Activated T-helper 1 cell treated with anti-CD3 and anti-CD28 coated beads, Interleukin-2, amount 50 U/mL, for 16 hours (primary cell): ENCODE measurements around the gene CLCA2.

Source experiments
- DNase-seq, 2 donors: peaks; one replicate each; pipeline ENCODE4 v3.0.0-alpha.2; 2020; ENCODE audit warnings: low read depth in 1 of 2, low spot score in 1 of 2

Gene CLCA2

DNA sequence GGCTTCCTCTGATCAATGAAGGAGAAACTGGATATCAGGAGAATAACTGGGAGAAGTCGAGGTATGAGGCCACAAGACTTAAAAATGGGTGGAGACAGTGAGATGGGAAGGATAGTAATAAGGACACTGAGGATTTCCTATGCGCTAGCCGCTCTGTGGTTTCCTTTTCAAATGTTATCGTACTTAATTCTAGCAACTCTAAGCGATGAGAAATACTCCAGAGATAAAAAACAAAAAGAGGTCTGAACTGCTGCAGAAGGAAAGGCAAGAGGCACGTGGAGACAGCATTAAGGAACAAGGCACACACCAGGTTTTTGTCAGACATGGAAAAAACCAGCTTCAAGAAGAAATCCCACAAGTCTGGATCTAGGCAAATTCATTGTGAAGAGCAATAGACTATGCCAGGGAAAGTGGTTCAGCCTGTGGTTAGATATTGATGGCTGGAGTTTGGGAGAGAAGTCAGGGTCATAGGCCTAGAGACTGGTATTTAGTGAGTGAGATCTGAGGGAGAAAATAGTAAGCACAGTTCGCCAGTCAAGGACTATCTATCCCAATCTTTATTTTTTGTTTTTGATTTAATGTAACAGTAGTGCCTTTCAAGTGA lies 5.3 kb downstream of the CLCA2 start:
- no peak for DNase-seq

DNA sequence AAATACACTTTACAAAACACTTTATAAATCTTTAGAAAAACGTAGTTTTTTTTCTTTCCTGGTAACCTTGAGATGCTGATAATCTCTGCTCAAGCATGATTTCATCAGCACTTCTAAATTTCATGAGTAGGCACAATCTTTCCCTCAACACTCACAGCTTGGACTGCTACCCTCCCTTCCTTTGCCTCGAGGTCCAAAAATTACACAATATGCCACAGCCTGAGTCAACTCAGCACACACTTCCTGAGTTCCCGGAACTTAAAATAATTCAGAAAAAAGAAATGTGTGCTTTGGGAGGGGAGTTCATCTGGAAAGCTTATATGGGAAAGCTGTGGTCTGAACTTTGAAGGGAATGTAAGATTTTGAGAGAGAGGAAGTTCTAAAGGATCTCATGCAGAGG lies 5.9 kb downstream of the CLCA2 start:
- DNase-seq, result no peak

DNA sequence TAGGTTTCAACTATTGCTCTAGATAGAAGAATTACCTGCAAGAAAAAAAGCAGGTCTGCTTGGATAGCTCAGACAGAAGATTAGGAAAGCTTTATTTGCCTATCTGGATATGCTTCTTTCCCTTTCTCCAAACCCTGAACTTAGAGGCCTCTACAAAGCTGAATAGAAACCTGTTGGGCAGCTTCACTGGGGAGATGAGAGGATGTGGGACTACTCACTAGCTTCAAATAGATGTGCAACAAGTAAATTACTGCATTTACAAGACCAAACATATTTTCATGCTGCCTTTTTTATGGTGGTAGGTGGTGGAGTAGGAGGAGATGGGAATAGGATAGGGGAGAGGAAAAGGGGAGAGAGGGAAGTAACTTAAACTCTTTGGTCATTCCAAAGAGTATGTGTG lies 6.4 kb downstream of the CLCA2 start:
- no peak for DNase-seq

DNA sequence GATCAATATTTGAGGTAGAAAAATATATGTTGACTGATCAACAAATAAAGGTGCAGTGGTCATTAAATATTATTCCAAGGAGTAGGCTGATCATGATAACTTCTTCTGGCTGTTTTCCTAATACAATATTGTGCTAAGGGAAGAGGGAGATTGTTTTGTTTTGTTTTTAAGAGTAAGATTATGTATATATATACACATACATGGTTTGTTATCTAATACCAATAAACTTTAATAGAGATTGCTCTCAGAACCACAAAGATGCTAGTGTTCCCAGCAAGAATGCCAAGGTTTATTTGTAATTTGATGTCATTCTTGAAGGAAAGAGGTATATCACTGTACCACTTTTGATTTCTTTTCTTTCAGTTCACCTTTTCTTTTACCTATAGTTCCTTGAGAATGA lies 10.1 kb downstream of the CLCA2 start:
- no peak for DNase-seq

DNA sequence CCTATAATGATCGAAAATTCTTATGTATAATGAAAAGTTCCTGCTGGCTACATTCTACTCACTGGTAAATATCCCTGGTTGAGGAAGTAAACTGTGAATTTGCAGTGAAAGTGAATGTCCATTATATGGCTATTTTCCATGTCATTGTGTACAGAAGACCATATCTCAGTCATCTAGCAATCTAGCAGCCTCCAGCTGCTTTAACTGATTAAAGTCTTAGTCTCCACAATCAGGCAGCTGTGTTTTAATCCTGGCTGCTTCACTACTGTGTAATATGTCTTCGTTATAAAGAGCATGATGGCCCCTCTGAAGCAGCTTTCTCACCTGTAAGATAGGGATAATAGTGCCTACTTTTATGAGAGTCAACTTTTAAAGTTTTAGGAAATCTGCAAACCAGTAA lies 11.4 kb downstream of the CLCA2 start:
- DNase-seq, result no peak

DNA sequence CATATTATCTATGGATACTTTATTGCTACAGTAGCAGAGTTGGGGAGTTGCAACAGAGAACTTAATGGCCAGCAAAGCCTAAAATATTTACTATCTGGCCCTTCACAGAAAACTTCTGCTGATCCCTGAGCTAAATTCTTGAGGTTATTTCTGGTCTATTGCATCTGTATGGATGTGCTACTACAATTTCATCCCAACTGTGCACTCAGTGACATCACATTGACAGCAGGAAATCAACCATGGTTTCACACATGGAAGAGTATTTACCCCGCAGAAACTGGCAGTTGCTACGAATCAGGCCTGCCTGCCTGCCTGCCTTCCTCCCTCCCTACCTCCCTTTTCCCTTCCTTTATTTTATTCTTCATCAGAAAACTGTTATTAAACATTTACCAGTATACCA lies 12.1 kb downstream of the CLCA2 start:
- no peak for DNase-seq

DNA sequence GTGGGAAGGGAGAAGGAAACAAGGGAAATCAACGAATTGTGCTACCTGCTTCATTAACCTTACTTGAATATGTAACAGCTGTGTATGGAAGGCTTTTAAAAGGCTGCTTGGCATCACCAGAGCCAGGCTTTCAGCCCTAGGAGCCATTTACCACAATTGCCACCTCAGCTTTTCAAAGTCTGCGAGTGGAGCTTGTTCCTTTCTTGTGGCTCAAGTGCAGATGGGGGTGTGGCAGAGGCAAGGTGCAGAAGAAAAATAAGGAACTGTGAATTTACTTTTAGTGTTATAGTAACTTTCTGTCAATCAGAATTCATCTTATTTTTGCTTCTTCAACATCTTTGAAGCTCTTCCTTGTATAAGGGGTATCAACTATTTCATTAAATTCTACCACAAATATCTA lies 17.6 kb downstream of the CLCA2 start:
- no peak for DNase-seq

DNA sequence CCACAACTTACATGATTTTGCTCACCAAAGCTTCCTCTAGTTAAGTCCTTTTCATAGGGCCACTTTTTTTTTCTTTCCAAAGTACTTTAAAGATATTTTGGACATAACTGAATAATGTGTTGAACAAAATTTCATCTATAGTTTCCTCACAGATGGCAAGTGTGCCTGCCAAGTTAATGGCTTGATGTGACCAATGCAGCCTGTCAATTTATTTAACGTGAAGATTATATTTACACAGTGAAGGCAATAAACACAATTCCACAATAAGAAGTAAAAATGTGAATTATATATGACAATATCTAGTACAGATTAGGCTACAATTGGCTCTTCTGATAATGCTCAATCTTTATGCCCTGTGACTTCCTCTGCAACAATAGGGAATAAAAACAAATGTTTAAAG lies 18.0 kb downstream of the CLCA2 start:
- DNase-seq, result no peak

DNA sequence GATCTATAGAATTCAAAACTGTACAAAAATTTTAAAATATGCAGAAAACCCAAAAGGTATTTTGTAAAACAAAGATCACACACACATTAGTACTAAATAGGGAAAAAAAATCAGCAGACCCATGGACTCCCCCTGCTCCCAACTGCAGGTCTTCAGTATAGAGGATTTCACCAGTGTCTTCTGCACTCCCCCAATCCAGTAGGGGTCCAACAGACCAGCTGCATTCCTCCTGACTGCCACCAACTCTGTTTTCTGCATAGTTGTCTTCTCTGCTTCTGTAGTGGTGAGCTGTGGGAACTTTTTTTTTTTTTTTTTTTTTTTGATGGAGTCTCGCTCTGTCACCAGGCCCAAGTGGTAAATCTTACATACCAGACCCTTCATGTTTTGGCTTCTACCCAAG lies 21.9 kb downstream of the CLCA2 start:
- no peak for DNase-seq

DNA sequence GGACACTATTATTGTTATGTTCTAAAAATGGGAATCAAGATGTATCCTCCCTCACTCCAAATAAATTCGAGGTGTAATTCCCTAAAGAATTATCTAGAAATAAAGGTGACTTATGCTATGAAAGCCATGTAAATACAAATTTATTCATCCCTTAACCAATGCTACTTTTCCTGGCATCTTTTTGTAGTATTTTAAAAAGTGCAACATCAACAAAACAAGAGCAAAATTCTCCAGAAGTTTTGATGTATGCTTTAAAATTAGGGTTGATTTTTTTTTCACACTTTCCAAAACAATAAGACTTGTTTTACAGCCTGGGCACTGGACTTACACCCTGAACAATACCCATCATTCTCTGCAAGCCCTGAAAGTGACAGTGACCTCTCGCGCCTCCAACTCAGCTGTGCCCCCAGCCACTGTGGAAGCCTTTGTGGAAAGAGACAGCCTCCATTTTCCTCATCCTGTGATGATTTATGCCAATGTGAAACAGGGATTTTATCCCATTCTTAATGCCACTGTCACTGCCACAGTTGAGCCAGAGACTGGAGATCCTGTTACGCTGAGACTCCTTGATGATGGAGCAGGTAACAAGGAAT lies 23.3 kb downstream of the CLCA2 start:
- no peak for DNase-seq

DNA sequence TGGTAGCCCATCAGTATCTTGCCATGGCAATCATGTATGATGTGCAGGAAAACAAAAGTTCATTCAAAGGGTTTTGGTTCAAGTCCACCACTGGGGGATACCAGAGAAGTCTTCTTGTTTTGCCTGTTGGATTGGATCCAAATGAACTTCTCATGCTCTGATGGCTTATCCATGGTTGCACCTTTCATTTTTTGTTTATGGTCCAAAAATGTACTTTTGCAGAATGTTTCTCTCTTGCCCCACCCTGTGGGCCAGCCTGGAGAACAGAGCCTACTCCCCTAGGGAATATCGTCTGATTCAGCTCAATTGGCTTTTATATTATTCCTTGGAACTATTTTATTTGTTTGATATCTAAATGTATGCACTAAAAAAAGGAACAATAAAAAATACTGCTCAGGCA lies 24.7 kb downstream of the CLCA2 start:
- no peak for DNase-seq

DNA sequence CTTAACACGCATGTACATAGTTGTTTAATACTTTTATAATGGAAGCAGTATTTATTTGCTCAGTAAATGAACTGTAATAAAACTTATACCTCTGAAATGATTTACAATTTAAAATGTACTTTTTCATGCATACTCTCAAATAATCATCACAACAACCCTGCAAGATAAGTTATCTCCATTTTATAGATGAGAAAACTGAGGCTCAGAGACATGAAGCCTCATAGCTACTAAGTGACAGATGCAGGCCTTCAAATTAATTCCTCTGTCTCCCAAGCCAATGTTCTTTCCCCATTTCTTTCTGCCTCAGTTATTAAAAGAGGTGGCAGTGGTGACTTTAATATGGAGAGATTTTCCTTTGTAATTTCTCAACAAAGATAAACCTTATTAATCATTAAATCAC lies 25.1 kb downstream of the CLCA2 start:
- DNase-seq, result no peak

DNA sequence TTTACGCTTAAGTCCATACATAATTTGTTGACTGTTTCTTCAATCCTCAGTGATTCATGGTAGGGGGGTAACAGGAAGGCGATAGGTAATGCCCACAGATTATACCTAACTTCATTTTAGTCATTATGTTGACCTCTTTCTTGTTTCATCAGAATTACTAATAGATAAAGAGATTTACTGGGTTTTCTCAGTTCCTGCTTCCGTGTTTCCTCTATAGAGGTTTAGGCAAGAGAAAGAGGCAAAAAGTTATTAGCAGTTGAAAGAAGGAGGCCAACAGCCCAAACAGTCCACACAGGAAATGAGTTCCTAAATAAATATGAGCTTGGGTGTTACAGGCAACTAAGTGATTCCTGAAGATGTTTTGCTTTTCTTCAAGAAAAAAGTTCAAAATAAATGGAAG lies 26.9 kb downstream of the CLCA2 start:
- DNase-seq, result no peak

DNA sequence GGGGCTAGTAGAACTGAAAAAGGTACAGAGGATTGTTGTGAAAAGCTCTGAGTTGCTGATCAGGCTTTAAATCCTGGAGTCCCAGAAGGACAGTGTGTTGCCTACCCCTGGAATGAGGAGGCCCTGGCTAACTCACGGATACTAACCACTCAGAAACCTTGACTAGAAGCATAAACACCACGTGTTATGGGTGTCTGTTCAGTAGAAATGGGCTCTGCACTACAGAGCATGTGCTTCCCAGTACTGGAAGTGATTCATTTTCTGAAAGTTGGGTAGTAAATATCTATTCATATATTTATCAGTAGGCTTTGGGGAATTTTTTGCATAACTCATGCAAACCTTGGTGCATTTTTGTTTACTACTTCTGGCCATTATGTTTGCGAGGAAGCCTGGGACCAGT lies 29.7 kb downstream of the CLCA2 start:
- no peak for DNase-seq

DNA sequence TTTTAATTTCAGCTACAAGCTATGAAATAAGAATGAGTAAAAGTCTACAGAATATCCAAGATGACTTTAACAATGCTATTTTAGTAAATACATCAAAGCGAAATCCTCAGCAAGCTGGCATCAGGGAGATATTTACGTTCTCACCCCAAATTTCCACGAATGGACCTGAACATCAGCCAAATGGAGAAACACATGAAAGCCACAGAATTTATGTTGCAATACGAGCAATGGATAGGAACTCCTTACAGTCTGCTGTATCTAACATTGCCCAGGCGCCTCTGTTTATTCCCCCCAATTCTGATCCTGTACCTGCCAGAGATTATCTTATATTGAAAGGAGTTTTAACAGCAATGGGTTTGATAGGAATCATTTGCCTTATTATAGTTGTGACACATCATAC lies 31.1 kb downstream of the CLCA2 start:
- DNase-seq, result no peak

DNA sequence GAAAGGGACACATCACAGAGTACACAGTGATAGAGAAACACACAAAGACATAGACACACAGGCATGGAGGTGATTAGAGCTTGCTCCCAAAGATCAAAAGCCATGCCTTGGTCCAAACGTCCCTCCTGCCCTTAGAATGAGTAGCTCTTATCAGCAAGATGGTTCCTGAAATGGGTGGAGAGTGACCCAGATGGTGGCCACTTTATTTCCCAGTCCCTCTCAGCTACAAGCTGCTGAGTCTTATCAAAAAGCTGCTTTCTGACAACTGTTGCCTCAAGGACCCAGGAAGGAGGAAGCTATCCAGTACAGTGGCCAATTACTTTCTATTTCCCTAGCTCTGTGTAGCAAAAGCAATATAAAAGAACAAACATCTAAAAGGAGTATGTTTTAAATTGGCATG lies 37.0 kb downstream of the CLCA2 start:
- DNase-seq, result no peak

DNA sequence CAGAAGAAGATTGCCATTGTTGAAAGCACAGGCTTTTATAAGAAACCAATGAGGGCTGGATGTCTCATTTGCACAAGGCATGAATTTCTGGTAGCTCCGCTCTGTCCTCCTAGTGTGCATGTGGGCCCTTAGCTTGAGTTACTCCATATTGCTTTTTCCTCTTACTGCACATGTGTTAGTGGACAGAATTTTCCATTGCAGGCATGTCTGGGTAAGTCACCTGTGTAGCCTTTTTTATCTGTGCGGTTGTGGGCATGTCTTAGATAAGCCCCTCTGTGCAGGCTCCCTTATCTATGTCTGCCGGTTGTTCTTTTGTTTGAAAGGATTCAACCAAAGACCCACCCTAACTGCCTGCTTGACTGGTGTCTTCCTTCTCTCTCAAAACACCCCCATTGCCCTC lies 37.5 kb downstream of the CLCA2 start:
- DNase-seq, result no peak

DNA sequence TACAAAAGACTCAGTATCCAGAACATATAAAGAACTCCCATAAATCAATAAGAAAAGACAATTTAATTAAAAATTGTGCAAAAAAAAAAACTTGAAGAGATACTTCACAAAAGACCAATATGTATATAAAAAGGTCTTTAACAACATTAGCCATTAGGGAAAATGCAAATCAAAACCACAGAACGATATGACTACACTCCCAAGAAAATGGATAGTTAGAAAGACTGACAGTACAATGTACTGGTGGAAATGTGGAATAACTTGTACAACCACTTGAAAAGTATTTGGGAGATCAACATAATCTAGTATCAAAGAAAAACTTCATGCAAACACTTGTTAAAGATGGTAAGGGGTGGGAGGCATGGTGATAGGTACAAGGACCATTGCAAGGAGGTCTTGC lies 40.8 kb downstream of the CLCA2 start:
- no peak for DNase-seq

DNA sequence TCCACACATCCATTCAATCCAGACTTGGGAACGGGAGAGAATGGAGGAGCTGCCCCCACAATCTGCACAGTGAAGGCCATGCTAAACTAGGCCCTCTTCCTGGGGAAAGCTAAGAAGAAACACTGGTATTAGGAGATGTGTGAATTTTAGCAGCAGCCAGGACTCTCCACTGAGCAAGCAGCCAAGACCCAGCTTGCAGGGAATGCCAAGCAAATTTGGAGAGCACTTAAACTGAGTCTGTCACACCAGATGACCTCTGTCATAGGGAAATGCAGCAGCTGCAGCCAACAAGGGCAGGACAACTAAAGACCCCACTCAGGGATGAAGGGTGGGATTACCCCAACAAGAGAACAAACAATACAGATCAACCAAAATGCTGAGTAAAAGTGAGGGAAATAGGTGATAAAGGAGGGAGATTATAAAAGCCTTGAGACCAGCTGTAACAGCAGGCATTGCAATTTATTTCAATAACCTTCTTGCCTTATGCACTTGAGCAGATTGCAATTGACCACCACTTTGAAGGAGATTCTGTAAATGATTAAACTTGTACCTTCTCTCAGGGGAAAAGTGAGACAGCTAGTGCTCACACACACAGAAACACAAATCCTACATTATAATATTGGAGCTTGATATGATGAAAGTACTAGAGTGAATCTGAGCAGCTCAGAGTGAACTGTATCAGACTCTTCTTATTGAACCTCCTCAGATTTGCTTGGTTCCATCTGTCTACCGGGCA lies 42.3 kb downstream of the CLCA2 start:
- DNase-seq, result no peak

DNA sequence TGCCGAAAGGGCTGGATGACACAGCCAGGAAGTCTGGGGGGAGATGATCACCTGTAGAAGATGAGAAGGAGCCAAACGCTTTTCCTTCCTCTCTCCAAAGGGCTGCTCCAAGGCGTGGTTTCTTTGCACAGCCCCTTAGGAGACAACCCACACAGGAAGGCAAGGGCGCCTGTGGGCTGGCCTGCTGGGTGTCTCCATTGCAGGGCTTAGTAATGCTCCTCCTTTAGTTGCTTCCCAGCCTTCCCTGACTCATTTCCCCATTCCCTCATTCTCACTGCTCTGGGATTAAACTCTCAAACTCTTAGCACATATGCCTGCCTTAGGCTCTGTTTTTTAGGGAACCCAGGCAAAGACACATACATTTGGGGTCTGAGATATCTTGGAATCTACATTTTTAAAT lies 43.0 kb downstream of the CLCA2 start:
- DNase-seq, result no peak

DNA sequence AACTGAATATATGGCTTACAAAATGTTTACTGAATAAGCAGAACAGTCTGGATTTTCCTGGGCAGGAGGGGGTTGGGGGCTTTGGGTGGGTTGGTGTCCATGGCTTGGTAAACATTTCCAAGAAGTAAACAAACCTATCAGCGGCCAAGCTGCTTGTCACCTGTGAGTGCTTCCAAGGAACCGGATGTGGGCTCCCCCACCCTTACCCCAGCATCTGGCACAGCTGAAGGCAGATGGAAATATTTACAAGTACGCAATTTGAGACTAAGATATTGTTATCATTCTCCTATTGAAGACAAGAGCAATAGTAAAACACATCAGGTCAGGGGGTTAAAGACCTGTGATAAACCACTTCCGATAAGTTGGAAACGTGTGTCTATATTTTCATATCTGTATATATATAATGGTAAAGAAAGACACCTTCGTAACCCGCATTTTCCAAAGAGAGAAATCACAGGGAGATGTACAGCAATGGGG lies 44.6 kb downstream of the CLCA2 start, which contains the start of gene CLCA1:
CLCA1 (plus strand) TSS at position 427 of the 477 bp plus-strand sequence; CDS start at position 472, 45 bp downstream.
- DNase-seq, result no peak

DNA sequence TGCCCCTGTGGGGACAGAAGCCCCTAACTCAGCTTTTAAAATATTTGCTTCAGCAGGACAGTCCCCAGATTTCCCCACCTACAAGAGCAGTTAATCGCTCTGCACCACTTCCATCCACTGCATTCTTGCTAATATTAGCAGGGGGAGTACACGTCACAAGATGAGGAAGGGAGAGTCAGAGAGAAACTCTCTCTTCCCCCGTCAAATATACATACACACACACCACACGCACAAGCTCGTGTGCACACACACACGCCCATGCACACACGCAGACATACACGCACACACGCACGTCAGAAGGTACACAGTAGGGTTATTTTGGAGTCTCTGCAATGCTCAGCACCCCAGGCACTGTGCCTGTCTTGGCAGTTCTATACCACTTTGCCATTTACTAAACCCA lies 46.9 kb downstream of the CLCA2 start:
- no peak for DNase-seq

DNA sequence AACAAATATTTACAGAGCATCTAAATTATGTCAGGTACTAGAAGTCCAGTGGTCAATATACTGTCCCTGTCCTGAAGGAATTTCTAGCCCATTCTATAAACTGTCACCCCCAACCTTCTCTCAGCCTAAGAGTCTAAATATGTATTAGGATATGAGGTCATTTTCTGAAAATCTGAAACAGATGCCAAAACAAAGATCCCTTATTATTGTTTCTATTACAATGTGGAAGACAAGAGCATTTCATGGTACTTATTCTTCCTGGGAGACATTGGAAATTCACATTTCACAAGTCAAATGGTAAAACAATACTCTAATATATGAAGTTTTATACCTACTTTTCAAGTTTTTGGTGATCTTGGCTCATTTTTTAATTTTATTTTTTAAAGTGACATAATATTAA lies 47.3 kb downstream of the CLCA2 start:
- no peak for DNase-seq
